H9 (cell line): Measurements from ENCODE around the gene TM4SF5. TPM values are rescaled to one million over a fixed set of nuclear protein-coding genes. Genes with fewer than 3 reads are reported as not detected.
A peak's percentile ranks its signal among the peaks of the same experiment; 100 is the strongest.

Source experiments
- DNase-seq: peaks from one replicate; pipeline ENCODE4 v3.0.0-alpha.2; 2017
- H2AFZ ChIP-seq: one replicate; pipeline ENCODE4 v1.6.1; 2013; ENCODE audit warnings: mild to moderate bottlenecking, low read length, control low read depth, moderate library complexity
- H2AK5ac ChIP-seq: 2 replicates; pipeline ENCODE4 v1.6.1; 2013; ENCODE audit warnings: low read length, control low read depth, mixed read lengths; ENCODE audit not compliant: insufficient read length
- H2BK120ac ChIP-seq: one replicate; pipeline ENCODE4 v1.6.1; 2013; ENCODE audit warnings: low read depth, mild to moderate bottlenecking, low read length, control low read depth, inconsistent platforms; ENCODE audit not compliant: poor library complexity, severe bottlenecking
- H2BK12ac ChIP-seq: 2 replicates; pipeline ENCODE4 v1.6.1; 2013; ENCODE audit warnings: low read length, control low read depth, mixed read lengths, low read depth; ENCODE audit not compliant: insufficient read length
- H2BK15ac ChIP-seq: 2 replicates; pipeline ENCODE4 v1.6.1; 2013; ENCODE audit warnings: low read depth, low read length, control low read depth
- H2BK20ac ChIP-seq: one replicate; pipeline ENCODE4 v1.6.1; 2013; ENCODE audit warnings: low read depth, mild to moderate bottlenecking, low read length, control low read depth, inconsistent platforms; ENCODE audit not compliant: poor library complexity, severe bottlenecking
- H2BK5ac ChIP-seq: 2 replicates; pipeline ENCODE4 v1.6.1; 2013; ENCODE audit warnings: low read length, control low read depth, mixed read lengths; ENCODE audit not compliant: insufficient read length
- H3K14ac ChIP-seq: 2 replicates; pipeline ENCODE4 v1.6.1; 2013; ENCODE audit warnings: low read length, control low read depth; ENCODE audit not compliant: insufficient read depth
- H3K18ac ChIP-seq: 2 replicates; pipeline ENCODE4 v1.6.1; 2013; ENCODE audit warnings: low read depth, mild to moderate bottlenecking, mixed read lengths, low read length, control low read depth; ENCODE audit not compliant: insufficient read length
- H3K23ac ChIP-seq: 2 replicates; pipeline ENCODE4 v1.6.1; 2013; ENCODE audit warnings: low read length, control low read depth, mixed read lengths, low read depth; ENCODE audit not compliant: insufficient read length
- H3K23me2 ChIP-seq: 2 replicates; pipeline ENCODE4 v1.6.1; 2013; ENCODE audit warnings: low read depth, mild to moderate bottlenecking, mixed read lengths, low read length, control low read depth; ENCODE audit not compliant: insufficient read length, poor library complexity, severe bottlenecking
- H3K27ac ChIP-seq: 2 replicates; pipeline ENCODE4 v1.5.1; 2013; ENCODE audit warnings: low read length, control low read depth, mixed read lengths, low read depth; ENCODE audit not compliant: insufficient read length
- H3K27me3 ChIP-seq: 2 replicates; pipeline ENCODE4 v1.6.1; 2013; ENCODE audit warnings: low read length, control low read depth, inconsistent platforms; ENCODE audit not compliant: insufficient read depth
- H3K4ac ChIP-seq: 2 replicates; pipeline ENCODE4 v1.6.1; 2013; ENCODE audit warnings: low read depth, mild to moderate bottlenecking, control low read depth, inconsistent platforms, low read length, moderate library complexity
- H3K4me1 ChIP-seq: 2 replicates; pipeline ENCODE4 v1.6.1; 2013; ENCODE audit warnings: low read length, control low read depth, inconsistent platforms; ENCODE audit not compliant: insufficient read depth
- H3K4me2 ChIP-seq: 2 replicates; pipeline ENCODE4 v1.6.1; 2013; ENCODE audit warnings: low read length, control low read depth, mixed read lengths; ENCODE audit not compliant: insufficient read length, insufficient read depth
- H3K56ac ChIP-seq: 2 replicates; pipeline ENCODE4 v1.6.1; 2013; ENCODE audit warnings: low read depth, mild to moderate bottlenecking, mixed read lengths, low read length, control low read depth; ENCODE audit not compliant: insufficient read length
- H3K79me1 ChIP-seq: 2 replicates; pipeline ENCODE4 v1.6.1; 2013; ENCODE audit warnings: low read depth, mild to moderate bottlenecking, moderate library complexity, low read length, control low read depth, inconsistent platforms; ENCODE audit not compliant: insufficient read depth, poor library complexity, severe bottlenecking
- H3K79me2 ChIP-seq: 2 replicates; pipeline ENCODE4 v1.6.1; 2013; ENCODE audit warnings: low read length, control low read depth, inconsistent platforms; ENCODE audit not compliant: insufficient read depth
- H3K9ac ChIP-seq: 2 replicates; pipeline ENCODE4 v1.6.1; 2013; ENCODE audit warnings: low read length, control low read depth, mixed read lengths; ENCODE audit not compliant: insufficient read length; ENCODE audit errors: extremely low read depth
- H3K9me3 ChIP-seq: one replicate; pipeline ENCODE4 v1.6.1; 2013; ENCODE audit warnings: low read depth, low read length, inconsistent platforms; ENCODE audit not compliant: control insufficient read depth
- H3T11ph ChIP-seq: one replicate; pipeline ENCODE4 v1.6.1; 2013; ENCODE audit warnings: mild to moderate bottlenecking, low read length, control low read depth, inconsistent platforms
- H4K20me1 ChIP-seq: one replicate; pipeline ENCODE4 v1.6.1; 2013; ENCODE audit not compliant: control insufficient read depth, insufficient read length, insufficient read depth
- H4K5ac ChIP-seq: 2 replicates; pipeline ENCODE4 v1.6.1; 2013; ENCODE audit warnings: low read depth, mild to moderate bottlenecking, mixed read lengths, low read length, control low read depth; ENCODE audit not compliant: insufficient read length
- H4K8ac ChIP-seq: replicated peaks from 2 replicates; pipeline ENCODE4 v1.6.1; 2013; ENCODE audit warnings: low read length, control low read depth, mixed read lengths, low read depth; ENCODE audit not compliant: insufficient read length
- H4K91ac ChIP-seq: 2 replicates; pipeline ENCODE4 v1.6.1; 2013; ENCODE audit warnings: low read depth, mild to moderate bottlenecking, moderate library complexity, mixed read lengths, low read length, control low read depth; ENCODE audit not compliant: insufficient read length
- H3K27ac Mint-ChIP-seq, 3 experiments: 2 replicates in 2 of 3; 3 replicates in 1 of 3; pipeline ENCODE4 v1.8.0; 2020 to 2021; ENCODE audit warnings: mixed read lengths in 3 of 3, mild to moderate bottlenecking in 1 of 3, moderate library complexity in 1 of 3
- H3K27me3 Mint-ChIP-seq: 2 replicates; pipeline ENCODE4 v1.8.0; 2021; ENCODE audit warnings: low read depth, mild to moderate bottlenecking, moderate library complexity, mixed read lengths
- H3K36me3 Mint-ChIP-seq, 3 experiments: 2 replicates in 2 of 3; 3 replicates in 1 of 3; pipeline ENCODE4 v1.8.0; 2020 to 2021; ENCODE audit warnings: low read depth in 3 of 3, mixed read lengths in 3 of 3; ENCODE audit not compliant: insufficient read depth in 1 of 3
- H3K4me1 Mint-ChIP-seq, 2 experiments: 2 replicates each; pipeline ENCODE4 v1.8.0; 2020; ENCODE audit warnings: mixed read lengths in 2 of 2
- H3K4me3 Mint-ChIP-seq, 2 experiments: 2 replicates in 1 of 2; 3 replicates in 1 of 2; pipeline ENCODE4 v1.8.0; 2020 to 2021; ENCODE audit warnings: mild to moderate bottlenecking in 2 of 2, mixed read lengths in 2 of 2, moderate library complexity in 1 of 2
- H3K9me3 Mint-ChIP-seq, 2 experiments: 2 replicates in 1 of 2; 3 replicates in 1 of 2; pipeline ENCODE4 v1.8.0; 2020; ENCODE audit warnings: mild to moderate bottlenecking in 2 of 2, mixed read lengths in 2 of 2, moderate library complexity in 1 of 2
- CTCF ChIP-seq: fragments of 200-600 bp; sonication (generic); conservative IDR thresholded peaks from 3 replicates; pipeline ENCODE4 v1.8.0; 2021; ENCODE audit warnings: antibody characterized with exemption, mild to moderate bottlenecking
- WGBS: extraction: QIAGEN DNeasy Blood & Tissue Kit; methylation state at CpG from one replicate; pipeline ENCODE4 v1.1.7; 2013; ENCODE audit warnings: missing lambda C conversion rate, low lambda C conversion rate, mixed read lengths; ENCODE audit not compliant: insufficient read length; ENCODE audit errors: extremely low coverage; 5-methylcytosine and 5-hydroxymethylcytosine counted together
- total RNA-seq: library from RNA; stranded (reverse); gene quantifications from 2 replicates; pipeline ENCODE4 v1.2.1, GENCODE V29; 2021

The TM4SF5 gene
- total RNA-seq, 1 experiment from 2014 or later = not detected

- Mint-ChIP-seq H3K27ac (no peak overlapping the region), H3K9me3 (no peaks in the 10 kb centered on the region), H3K4me1 (peaks cover 11 to 16% of the 10 kb centered on the region in 2 experiments; a peak in 3 of 4 replicates), H3K36me3 (peaks cover 0 to 3% (median 2%) of the 10 kb centered on the region in 3 experiments; a peak in 1 of 7 replicates), H3K4me3 (peak overlapping the region; percentile 62 to 85), H3K27me3 (peaks cover 83% of the 10 kb centered on the region)
- no peak overlapping the region for H2AK5ac ChIP-seq
- H2BK120ac ChIP-seq = no peak overlapping the region
- no peak overlapping the region for H4K8ac ChIP-seq
- no peak overlapping the region for H2BK5ac ChIP-seq
- no peak overlapping the region for H3K14ac ChIP-seq
- no peak overlapping the region for H3K23ac ChIP-seq
- H3K9me3 ChIP-seq = no peaks in the 10 kb centered on the region
- no peaks in the 10 kb centered on the region for H3K4me1 ChIP-seq
- peaks cover 11% of the 10 kb centered on the region for H3K23me2 ChIP-seq
- whole genome bisulfite sequencing = no CpG with 5 or more reads among the region's 41 CpGs
- no peak overlapping the region for H2BK12ac ChIP-seq
- H4K20me1 ChIP-seq = no peaks in the 10 kb centered on the region
- no peak overlapping the region for H3K18ac ChIP-seq
- H3K79me1 ChIP-seq = no peaks in the 10 kb centered on the region
- no peak overlapping the region for H3K27ac ChIP-seq
- no peak overlapping the region for H2BK15ac ChIP-seq
- no peaks in the 10 kb centered on the region for H3K79me2 ChIP-seq
- peaks cover 35% of the 10 kb centered on the region for H3K27me3 ChIP-seq
- H2AFZ ChIP-seq = no peak overlapping the region
- no peak for TF ChIP-seq CTCF
- H3K56ac ChIP-seq = no peak overlapping the region
- peak overlapping the region; percentile 72 for H3K4me2 ChIP-seq
- no peak overlapping the region for H2BK20ac ChIP-seq
- H4K5ac ChIP-seq = no peak overlapping the region
- no peak overlapping the region for H3K9ac ChIP-seq
- H3K4ac ChIP-seq = no peak overlapping the region
- H3T11ph ChIP-seq = no peak overlapping the region
- H4K91ac ChIP-seq = no peak overlapping the region
- DNase-seq = no peak
Measured at GRCh38 chr17:4738136-4739121, 33.3 kb upstream of the TM4SF5 start.
